Astrocyte of the spinal cord (primary cell): Measurements from ENCODE around the gene PKN1.

ENCODE experiments used
- DNase-seq: peaks from one replicate; pipeline ENCODE4 v3.0.0; 2011; ENCODE audit warnings: low read depth, low spot score
- H3K4me3 ChIP-seq: 2 replicates; pipeline ENCODE4 v1.5.1; 2011; ENCODE audit warnings: low read depth, mild to moderate bottlenecking, low read length, moderate library complexity
- in situ Hi-C: cut with HindIII; loops from 2 replicates; pipeline ENCODE4 v1.10.0; 2017; ENCODE audit warnings: low sequenced_read_pairs
- TF ChIP-seq, protein P1 (sequence below): IDR thresholded peaks from 2 replicates; pipeline ENCODE4 v1.5.1; 2012; ENCODE audit warnings: low read depth, mild to moderate bottlenecking, low read length, inconsistent platforms

Gene PKN1

DNA sequence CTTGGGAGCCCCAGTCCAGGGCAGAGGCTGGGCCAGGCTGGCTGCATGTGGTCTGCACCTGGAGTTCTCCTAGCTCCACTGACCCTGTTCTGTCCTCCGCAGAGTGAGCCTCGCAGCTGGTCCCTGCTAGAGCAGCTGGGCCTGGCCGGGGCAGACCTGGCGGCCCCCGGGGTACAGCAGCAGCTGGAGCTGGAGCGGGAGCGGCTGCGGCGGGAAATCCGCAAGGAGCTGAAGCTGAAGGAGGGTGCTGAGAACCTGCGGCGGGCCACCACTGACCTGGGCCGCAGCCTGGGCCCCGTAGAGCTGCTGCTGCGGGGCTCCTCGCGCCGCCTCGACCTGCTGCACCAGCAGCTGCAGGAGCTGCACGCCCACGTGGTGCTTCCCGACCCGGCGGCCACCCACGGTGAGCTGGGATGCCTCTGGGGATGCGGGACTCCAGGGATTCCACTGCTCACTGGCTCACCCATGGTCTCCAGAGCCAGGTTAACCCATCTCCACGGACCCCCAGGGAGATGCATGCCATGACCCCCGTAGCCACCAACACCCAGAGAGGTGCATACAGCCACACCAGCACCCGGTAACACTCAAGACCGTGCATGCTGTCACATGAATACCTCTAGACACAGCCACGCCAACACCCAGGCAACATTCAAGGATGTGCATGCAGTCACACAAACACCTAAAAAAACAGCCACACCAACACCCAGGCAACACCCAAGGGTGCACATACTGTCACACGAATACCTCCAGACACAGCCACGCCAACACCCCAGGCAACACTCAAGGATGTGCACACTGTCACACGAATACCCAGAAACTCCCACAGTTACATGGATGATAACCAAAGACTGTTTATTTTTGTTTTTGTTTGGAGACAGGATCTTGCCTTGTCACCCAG lies 8.2 kb downstream of the PKN1 start:
- H3K4me3 ChIP-seq = no peak overlapping the region
- no peak for DNase-seq
- in situ Hi-C loops = no loop called here
- TF ChIP-seq, protein P1, sequence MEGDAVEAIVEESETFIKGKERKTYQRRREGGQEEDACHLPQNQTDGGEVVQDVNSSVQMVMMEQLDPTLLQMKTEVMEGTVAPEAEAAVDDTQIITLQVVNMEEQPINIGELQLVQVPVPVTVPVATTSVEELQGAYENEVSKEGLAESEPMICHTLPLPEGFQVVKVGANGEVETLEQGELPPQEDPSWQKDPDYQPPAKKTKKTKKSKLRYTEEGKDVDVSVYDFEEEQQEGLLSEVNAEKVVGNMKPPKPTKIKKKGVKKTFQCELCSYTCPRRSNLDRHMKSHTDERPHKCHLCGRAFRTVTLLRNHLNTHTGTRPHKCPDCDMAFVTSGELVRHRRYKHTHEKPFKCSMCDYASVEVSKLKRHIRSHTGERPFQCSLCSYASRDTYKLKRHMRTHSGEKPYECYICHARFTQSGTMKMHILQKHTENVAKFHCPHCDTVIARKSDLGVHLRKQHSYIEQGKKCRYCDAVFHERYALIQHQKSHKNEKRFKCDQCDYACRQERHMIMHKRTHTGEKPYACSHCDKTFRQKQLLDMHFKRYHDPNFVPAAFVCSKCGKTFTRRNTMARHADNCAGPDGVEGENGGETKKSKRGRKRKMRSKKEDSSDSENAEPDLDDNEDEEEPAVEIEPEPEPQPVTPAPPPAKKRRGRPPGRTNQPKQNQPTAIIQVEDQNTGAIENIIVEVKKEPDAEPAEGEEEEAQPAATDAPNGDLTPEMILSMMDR = no peak

DNA sequence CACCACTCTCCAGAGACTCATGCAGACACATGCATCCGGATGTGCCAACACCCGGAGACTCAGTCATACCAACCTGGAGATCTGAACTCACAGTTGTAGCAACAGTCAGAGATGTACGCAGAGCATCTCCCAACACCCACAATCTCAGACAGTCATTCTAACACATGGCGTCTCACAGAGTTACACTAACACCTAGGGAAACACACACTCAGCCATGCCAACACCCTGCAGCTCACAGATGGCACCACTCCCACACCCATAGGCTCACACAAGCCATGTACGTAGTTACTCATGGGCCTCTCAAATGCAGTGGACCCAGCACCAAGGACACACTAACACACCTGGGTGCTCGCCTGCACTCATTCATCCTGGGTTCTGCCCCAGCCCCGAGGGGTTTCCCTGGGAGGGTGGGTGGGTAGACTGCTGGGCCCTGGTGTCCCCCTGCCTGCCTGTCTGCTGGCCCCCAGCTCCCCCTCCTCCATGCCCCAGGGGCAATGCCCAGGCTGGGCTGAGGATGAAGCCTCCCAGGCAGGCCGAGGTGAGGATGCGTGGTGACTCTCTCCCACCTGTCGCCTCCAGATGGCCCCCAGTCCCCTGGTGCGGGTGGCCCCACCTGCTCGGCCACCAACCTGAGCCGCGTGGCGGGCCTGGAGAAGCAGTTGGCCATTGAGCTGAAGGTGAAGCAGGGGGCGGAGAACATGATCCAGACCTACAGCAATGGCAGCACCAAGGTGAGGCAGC lies 10.0 kb downstream of the PKN1 start:
- no peak overlapping the region for H3K4me3 ChIP-seq
- DNase-seq = no peak
- TF ChIP-seq, protein P1 = no peak
- in situ Hi-C loops = no loop called here

DNA sequence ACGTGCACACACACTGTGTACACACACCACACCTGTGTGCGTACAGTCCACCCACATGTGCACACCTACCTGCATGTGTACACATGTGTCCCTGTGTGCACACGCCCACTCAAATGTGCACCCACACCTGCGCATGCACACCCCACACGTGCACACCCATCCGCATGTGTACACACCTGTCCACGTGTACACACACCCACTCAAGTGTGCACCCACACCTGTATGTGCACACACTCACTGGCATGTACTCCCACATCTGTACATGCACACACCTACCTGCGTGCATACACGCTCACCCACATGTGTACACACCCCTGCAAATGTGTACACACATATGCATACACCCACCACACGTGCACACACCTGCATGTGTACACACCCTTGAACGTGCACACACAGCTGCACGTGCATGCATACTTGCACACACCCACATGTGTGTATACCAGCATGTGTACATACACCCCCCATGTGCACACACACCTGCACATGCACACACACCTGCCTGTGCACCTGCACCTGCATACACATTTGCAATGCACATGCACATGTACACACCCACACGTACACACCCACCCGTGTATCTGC lies 10.6 kb downstream of the PKN1 start:
- no peak overlapping the region for H3K4me3 ChIP-seq
- TF ChIP-seq, protein P1 = no peak
- no peak for DNase-seq
- in situ Hi-C loops = no loop called here

GRCh38 chr19:14446336-14447036 lies 13.4 kb downstream of the PKN1 start:
- DNase-seq = no peak
- TF ChIP-seq, protein P1 = no peak
- in situ Hi-C loops = no loop called here
- H3K4me3 ChIP-seq = no peak overlapping the region

DNA sequence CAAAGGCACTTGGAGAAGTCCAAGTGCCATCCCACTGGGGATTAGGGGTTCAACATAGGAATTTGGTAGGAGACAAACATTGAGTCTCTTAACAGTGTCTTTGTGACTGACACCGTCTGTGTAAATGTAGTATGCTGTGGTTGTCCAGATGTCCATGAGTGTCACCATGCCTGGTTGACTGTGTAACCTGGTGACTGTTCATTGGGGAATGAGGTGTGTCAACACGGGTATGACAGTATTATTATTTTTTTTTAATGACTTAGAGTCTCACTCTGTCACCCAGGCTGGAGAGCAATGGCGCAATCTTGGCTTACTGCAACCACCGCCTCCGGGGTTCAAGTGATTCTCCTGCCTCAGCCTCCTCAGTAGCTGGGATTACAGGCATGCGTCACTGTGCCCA lies 16.2 kb downstream of the PKN1 start:
- DNase-seq = no peak
- in situ Hi-C loops = no loop called here
- H3K4me3 ChIP-seq = no peak overlapping the region
- TF ChIP-seq, protein P1 = no peak
